ENCODE measurements around the gene LMOD3.

GRCh38 chr3:69058947-69059224 lies 63.5 kb downstream of the LMOD3 start:
- TF ChIP-seq ZC3H4 (CRISPR knock-in tag; IDR thresholded peaks at IDR 0.05; ENCODE audit: borderline replicate concordance): no peak
- no peak for TF ChIP-seq SETDB1 (IDR thresholded peaks at IDR 0.05; ENCODE audit: low read length)
- no peak for TF ChIP-seq FOSL1 (tag; conservative IDR thresholded peaks at IDR 0.05)
- TF ChIP-seq, protein P1, sequence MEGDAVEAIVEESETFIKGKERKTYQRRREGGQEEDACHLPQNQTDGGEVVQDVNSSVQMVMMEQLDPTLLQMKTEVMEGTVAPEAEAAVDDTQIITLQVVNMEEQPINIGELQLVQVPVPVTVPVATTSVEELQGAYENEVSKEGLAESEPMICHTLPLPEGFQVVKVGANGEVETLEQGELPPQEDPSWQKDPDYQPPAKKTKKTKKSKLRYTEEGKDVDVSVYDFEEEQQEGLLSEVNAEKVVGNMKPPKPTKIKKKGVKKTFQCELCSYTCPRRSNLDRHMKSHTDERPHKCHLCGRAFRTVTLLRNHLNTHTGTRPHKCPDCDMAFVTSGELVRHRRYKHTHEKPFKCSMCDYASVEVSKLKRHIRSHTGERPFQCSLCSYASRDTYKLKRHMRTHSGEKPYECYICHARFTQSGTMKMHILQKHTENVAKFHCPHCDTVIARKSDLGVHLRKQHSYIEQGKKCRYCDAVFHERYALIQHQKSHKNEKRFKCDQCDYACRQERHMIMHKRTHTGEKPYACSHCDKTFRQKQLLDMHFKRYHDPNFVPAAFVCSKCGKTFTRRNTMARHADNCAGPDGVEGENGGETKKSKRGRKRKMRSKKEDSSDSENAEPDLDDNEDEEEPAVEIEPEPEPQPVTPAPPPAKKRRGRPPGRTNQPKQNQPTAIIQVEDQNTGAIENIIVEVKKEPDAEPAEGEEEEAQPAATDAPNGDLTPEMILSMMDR (IDR thresholded peaks at IDR 0.05 in 2 of 3, conservative IDR thresholded peaks at IDR 0.05 in 1 of 3; ENCODE audit: insufficient read depth in 2 of 3, low read depth in 1 of 3, low read length in 3 of 3): no peak

All from K562 (cell line).